HUES64 (cell line): ENCODE measurements around the gene HUS1B.

Source experiments
- H3K27ac ChIP-seq: 2 replicates; pipeline ENCODE4 v1.7.0; 2013; ENCODE audit warnings: low read depth, low read length, inconsistent platforms
- H3K27me3 ChIP-seq: 2 replicates; pipeline ENCODE4 v1.6.1; 2013; ENCODE audit warnings: mild to moderate bottlenecking, low read length; ENCODE audit not compliant: insufficient read depth
- H3K36me3 ChIP-seq: 2 replicates; pipeline ENCODE4 v1.6.1; 2013; ENCODE audit warnings: mild to moderate bottlenecking, low read length; ENCODE audit not compliant: insufficient read depth
- H3K4me1 ChIP-seq: 2 replicates; pipeline ENCODE4 v1.6.1; 2013; ENCODE audit warnings: mild to moderate bottlenecking, low read length, moderate library complexity; ENCODE audit not compliant: insufficient read depth
- H3K4me3 ChIP-seq: 2 replicates; pipeline ENCODE4 v1.5.1; 2013; ENCODE audit warnings: mild to moderate bottlenecking, low read length, moderate library complexity
- H3K9ac ChIP-seq: 2 replicates; pipeline ENCODE4 v1.6.1; 2013; ENCODE audit warnings: mild to moderate bottlenecking, low read depth, low read length
- H3K9me3 ChIP-seq: 2 replicates; pipeline ENCODE4 v1.6.1; 2013; ENCODE audit warnings: low read depth, low read length; ENCODE audit not compliant: insufficient read depth
- WGBS: fragments of 150-250, 120-280 bp; methylation state at CpG from one replicate; pipeline ENCODE4 v1.1.7; 2013; ENCODE audit warnings: missing lambda C conversion rate; 5-methylcytosine and 5-hydroxymethylcytosine counted together

The HUS1B gene

GRCh38 chr6:692858-693722 is 36.2 kb upstream of the HUS1B start, which contains the start of gene EXOC2:
TSS of gene EXOC2 (minus strand) at chr6:693139. CDS start at chr6:637818, 55,321 bp downstream.
- H3K36me3 ChIP-seq, result peaks cover 7% of the 10 kb centered on the region
- peak within 1 kb of the TSS; percentile 95; the same call in 1 of the 2 replicates for H3K27ac ChIP-seq
- H3K9ac ChIP-seq, result peak within 1 kb of the TSS; percentile 75
- H3K9me3 ChIP-seq, result no peaks in the 10 kb centered on the region
- H3K27me3 ChIP-seq, result no peaks in the 10 kb centered on the region
- peaks cover 6% of the 10 kb centered on the region; the same call in 1 of the 2 replicates for H3K4me1 ChIP-seq
- peak within 1 kb of the TSS; percentile 95 for H3K4me3 ChIP-seq
- 1% methylated on average over 63 of the region's 63 CpGs for WGBS

- H3K9ac ChIP-seq, result peak overlapping the region; percentile 75
- peaks cover 6% of the 10 kb centered on the region; the same call in 1 of the 2 replicates for H3K4me1 ChIP-seq
- no peaks in the 10 kb centered on the region for H3K27me3 ChIP-seq
- under 1% methylated on average over 41 of the region's 45 CpGs for WGBS
- H3K36me3 ChIP-seq, result peaks cover 13% of the 10 kb centered on the region
- H3K9me3 ChIP-seq, result no peaks in the 10 kb centered on the region
- peak overlapping the region; percentile 95; the same call in 1 of the 2 replicates for H3K27ac ChIP-seq
- H3K4me3 ChIP-seq, result peak overlapping the region; percentile 95
Observed at GRCh38 chr6:692356-692851, 35.5 kb upstream of the HUS1B start.

- peaks cover 18% of the 10 kb centered on the region for H3K4me1 ChIP-seq
- peaks cover 13% of the 10 kb centered on the region for H3K36me3 ChIP-seq
- no peaks in the 10 kb centered on the region for H3K9me3 ChIP-seq
- H3K27me3 ChIP-seq, result no peaks in the 10 kb centered on the region
- 39% methylated on average over 2 of the region's 2 CpGs for WGBS
- no peak overlapping the region for H3K27ac ChIP-seq
- no peak overlapping the region for H3K4me3 ChIP-seq
- H3K9ac ChIP-seq, result no peak overlapping the region
Observed at GRCh38 chr6:689223-689622, 32.3 kb upstream of the HUS1B start.

GRCh38 chr6:686497-686896 is 29.6 kb upstream of the HUS1B start:
- Histone ChIP-seq H3K9ac (no peak overlapping the region), H3K27me3 (no peaks in the 10 kb centered on the region), H3K9me3 (no peaks in the 10 kb centered on the region), H3K27ac (no peak overlapping the region), H3K36me3 (peaks cover 13% of the 10 kb centered on the region), H3K4me1 (peaks cover 34% of the 10 kb centered on the region), H3K4me3 (no peak overlapping the region)
- 68% methylated on average over 1 of the region's 3 CpGs for WGBS

GRCh38 chr6:684831-685636 is 28.1 kb upstream of the HUS1B start:
- 82% methylated on average over 6 of the region's 6 CpGs for WGBS
- peaks cover 49% of the 10 kb centered on the region for H3K4me1 ChIP-seq
- H3K9me3 ChIP-seq, result no peaks in the 10 kb centered on the region
- H3K27me3 ChIP-seq, result no peaks in the 10 kb centered on the region
- H3K36me3 ChIP-seq, result peaks cover 11% of the 10 kb centered on the region
- no peak overlapping the region for H3K9ac ChIP-seq
- no peak overlapping the region for H3K4me3 ChIP-seq
- H3K27ac ChIP-seq, result peak overlapping the region; percentile 89; the same call in 1 of the 2 replicates

- Histone ChIP-seq H3K4me3 (peak overlapping the region; percentile 38), H3K27ac (peak overlapping the region; percentile 89; the same call in 1 of the 2 replicates), H3K9me3 (no peaks in the 10 kb centered on the region), H3K9ac (peak overlapping the region; percentile 0; the same call in 1 of the 2 replicates), H3K27me3 (no peaks in the 10 kb centered on the region), H3K36me3 (peaks cover 10% of the 10 kb centered on the region), H3K4me1 (peaks cover 60% of the 10 kb centered on the region)
- 7% methylated on average over 15 of the region's 15 CpGs for WGBS
Observed at GRCh38 chr6:683742-684440, 27.0 kb upstream of the HUS1B start.

GRCh38 chr6:680666-681340 is 23.9 kb upstream of the HUS1B start:
- H3K9ac ChIP-seq, result peak overlapping the region; percentile 19; the same call in 1 of the 2 replicates

GRCh38 chr6:680251-680650 is 23.4 kb upstream of the HUS1B start:
- Histone ChIP-seq H3K9ac (peak overlapping the region; percentile 19; the same call in 1 of the 2 replicates), H3K27me3 (no peaks in the 10 kb centered on the region), H3K9me3 (no peaks in the 10 kb centered on the region), H3K4me1 (peaks cover 69% of the 10 kb centered on the region), H3K27ac (peak overlapping the region; percentile 91), H3K4me3 (0 out of 2 replicates have a peak overlapping the region, but pooled peaks have one; percentile 14), H3K36me3 (no peaks in the 10 kb centered on the region)
- 8% methylated on average over 2 of the region's 2 CpGs for whole genome bisulfite sequencing

More at GRCh38 chr6:680666-681340, 23.9 kb upstream of the HUS1B start:
- Histone ChIP-seq H3K27ac (peak overlapping the region; percentile 91), H3K27me3 (no peaks in the 10 kb centered on the region), H3K4me1 (peaks cover 71% of the 10 kb centered on the region), H3K9me3 (no peaks in the 10 kb centered on the region), H3K36me3 (no peaks in the 10 kb centered on the region), H3K4me3 (no peak overlapping the region)
- WGBS, result 48% methylated on average over 5 of the region's 5 CpGs

GRCh38 chr6:679282-679681 is 22.4 kb upstream of the HUS1B start:
- no peak overlapping the region for H3K4me3 ChIP-seq
- H3K27ac ChIP-seq, result peak overlapping the region; percentile 50; the same call in 1 of the 2 replicates
- H3K27me3 ChIP-seq, result no peaks in the 10 kb centered on the region
- 86% methylated on average over 9 of the region's 9 CpGs for WGBS
- H3K9me3 ChIP-seq, result no peaks in the 10 kb centered on the region
- H3K4me1 ChIP-seq, result peaks cover 69% of the 10 kb centered on the region
- no peak overlapping the region for H3K9ac ChIP-seq
- no peaks in the 10 kb centered on the region for H3K36me3 ChIP-seq

GRCh38 chr6:678520-678919 is 21.6 kb upstream of the HUS1B start:
- Histone ChIP-seq H3K9me3 (no peaks in the 10 kb centered on the region), H3K4me1 (peaks cover 69% of the 10 kb centered on the region), H3K4me3 (no peak overlapping the region), H3K36me3 (no peaks in the 10 kb centered on the region), H3K9ac (no peak overlapping the region), H3K27ac (no peak overlapping the region), H3K27me3 (no peaks in the 10 kb centered on the region)
- WGBS, result 50% methylated on average over 3 of the region's 3 CpGs
